ENCODE data around the gene DRC1. TPM values are rescaled to one million over a fixed set of nuclear protein-coding genes. Genes with fewer than 3 reads are reported as not detected.

DRC1 gene
- total RNA-seq, 2 experiments from 2014 or later: not detected

DNA sequence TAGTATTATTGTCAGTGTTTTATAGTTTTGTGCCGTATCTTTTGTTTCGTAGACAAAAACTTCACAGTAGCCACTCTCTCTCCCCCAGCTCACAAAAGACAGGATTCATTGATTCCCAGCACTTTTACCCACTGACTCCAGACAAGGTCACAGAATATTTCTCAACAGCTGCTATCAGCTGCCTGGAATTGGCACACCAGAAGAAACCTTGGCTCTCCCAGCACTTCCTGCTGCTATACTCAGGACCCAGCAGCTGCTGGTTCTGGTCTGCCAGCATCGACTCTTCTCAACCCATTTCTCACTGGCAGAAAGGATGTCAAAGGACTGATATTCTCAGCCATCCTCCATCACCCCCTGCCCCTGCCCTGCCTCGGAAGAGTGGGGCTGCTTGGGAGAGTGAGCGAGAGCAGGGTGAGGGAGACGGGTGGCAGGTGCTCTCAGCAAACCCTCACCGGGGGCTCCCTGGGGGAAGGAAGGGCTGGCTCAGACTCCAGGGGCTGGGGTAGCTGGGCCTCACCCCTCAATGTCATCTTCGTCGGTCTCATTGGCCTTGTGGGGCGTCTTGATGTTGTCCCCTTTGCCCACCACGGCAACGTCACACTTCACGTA is 82.3 kb downstream of the DRC1 start:
- H3K79me2 ChIP-seq (ENCODE audit: insufficient read depth, low read depth, low read length): no peaks in the 10 kb centered on the region
- no peak overlapping the region for H3K4me2 ChIP-seq (ENCODE audit: low read length)
- TF ChIP-seq, protein P1, sequence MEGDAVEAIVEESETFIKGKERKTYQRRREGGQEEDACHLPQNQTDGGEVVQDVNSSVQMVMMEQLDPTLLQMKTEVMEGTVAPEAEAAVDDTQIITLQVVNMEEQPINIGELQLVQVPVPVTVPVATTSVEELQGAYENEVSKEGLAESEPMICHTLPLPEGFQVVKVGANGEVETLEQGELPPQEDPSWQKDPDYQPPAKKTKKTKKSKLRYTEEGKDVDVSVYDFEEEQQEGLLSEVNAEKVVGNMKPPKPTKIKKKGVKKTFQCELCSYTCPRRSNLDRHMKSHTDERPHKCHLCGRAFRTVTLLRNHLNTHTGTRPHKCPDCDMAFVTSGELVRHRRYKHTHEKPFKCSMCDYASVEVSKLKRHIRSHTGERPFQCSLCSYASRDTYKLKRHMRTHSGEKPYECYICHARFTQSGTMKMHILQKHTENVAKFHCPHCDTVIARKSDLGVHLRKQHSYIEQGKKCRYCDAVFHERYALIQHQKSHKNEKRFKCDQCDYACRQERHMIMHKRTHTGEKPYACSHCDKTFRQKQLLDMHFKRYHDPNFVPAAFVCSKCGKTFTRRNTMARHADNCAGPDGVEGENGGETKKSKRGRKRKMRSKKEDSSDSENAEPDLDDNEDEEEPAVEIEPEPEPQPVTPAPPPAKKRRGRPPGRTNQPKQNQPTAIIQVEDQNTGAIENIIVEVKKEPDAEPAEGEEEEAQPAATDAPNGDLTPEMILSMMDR (conservative IDR thresholded peaks at IDR 0.05; ENCODE audit: low read length): no peak
- TF ChIP-seq EZH2phosphoT487 (IDR thresholded peaks at IDR 0.05; ENCODE audit: borderline replicate concordance, low read depth, low read length): no peak
- no peaks in the 10 kb centered on the region for H3K36me3 ChIP-seq (ENCODE audit: insufficient read depth, low read length)
- no TSS peak for BruUV-seq (replicated peaks)
- ChIA-PET POLR2A (no interaction called here), CTCF (ENCODE audit: unreplicated experiment) (no interaction called here)
- no peaks in the 10 kb centered on the region for H4K20me1 ChIP-seq (ENCODE audit: insufficient read depth, low read length)
- intact Hi-C loops (cut with micrococcal nuclease; ENCODE audit: unreplicated experiment): no loop called here
- no peak for DNase-seq (ENCODE audit: low spot score)
- no peaks in the 10 kb centered on the region for H3K9me2 ChIP-seq (ENCODE audit: insufficient read depth, low read length)
- H3K4me3 ChIP-seq (ENCODE audit: low read depth, low read length, poor library complexity, severe bottlenecking): no peak overlapping the region
- no peak overlapping the region for H3K27ac ChIP-seq (ENCODE audit: low read depth, low read length, poor library complexity, severe bottlenecking)
- no peaks in the 10 kb centered on the region for H3K9me3 ChIP-seq (ENCODE audit: low read length)
- H2AFZ ChIP-seq (ENCODE audit: low read length): no peak overlapping the region
- no peaks in the 10 kb centered on the region for H3K4me1 ChIP-seq (ENCODE audit: insufficient read depth, low read length, poor library complexity, severe bottlenecking)

DNA sequence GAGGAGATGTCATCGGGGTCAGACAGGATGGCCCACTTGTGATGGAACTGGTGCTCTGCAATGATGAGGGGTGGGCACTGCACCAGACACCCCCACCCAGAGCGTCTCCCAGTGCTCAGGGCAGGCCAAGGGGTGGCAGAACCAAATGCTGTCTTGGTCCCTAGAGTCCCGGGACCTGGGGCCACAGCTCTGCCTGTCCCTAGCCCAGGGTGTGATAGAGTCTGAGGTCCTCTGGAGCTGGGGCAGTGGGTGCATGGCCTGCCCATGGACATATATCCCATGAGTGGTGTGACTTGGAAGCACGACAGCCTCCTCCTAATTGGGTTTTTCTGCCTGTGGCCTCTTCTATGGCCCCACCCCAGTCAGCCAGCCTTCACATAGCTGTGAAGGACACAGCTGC is 82.9 kb downstream of the DRC1 start:
- Histone ChIP-seq H3K9me3 (ENCODE audit: low read length) (no peaks in the 10 kb centered on the region), H2AFZ (ENCODE audit: low read length) (no peak overlapping the region), H3K9me2 (ENCODE audit: insufficient read depth, low read length) (no peaks in the 10 kb centered on the region), H3K36me3 (ENCODE audit: insufficient read depth, low read length) (no peaks in the 10 kb centered on the region), H4K20me1 (ENCODE audit: insufficient read depth, low read length) (no peaks in the 10 kb centered on the region), H3K4me1 (ENCODE audit: insufficient read depth, low read length, poor library complexity, severe bottlenecking) (no peaks in the 10 kb centered on the region), H3K4me2 (ENCODE audit: low read length) (no peak overlapping the region), H3K27ac (ENCODE audit: low read depth, low read length, poor library complexity, severe bottlenecking) (no peak overlapping the region), H3K4me3 (ENCODE audit: low read depth, low read length, poor library complexity, severe bottlenecking) (no peak overlapping the region), H3K79me2 (ENCODE audit: insufficient read depth, low read depth, low read length) (no peaks in the 10 kb centered on the region)
- intact Hi-C loops (cut with micrococcal nuclease; ENCODE audit: unreplicated experiment): no loop called here
- POLR2A ChIA-PET: no interaction called here
- TF ChIP-seq, protein P1 (conservative IDR thresholded peaks at IDR 0.05; ENCODE audit: low read length): no peak
- TF ChIP-seq EZH2phosphoT487 (IDR thresholded peaks at IDR 0.05; ENCODE audit: borderline replicate concordance, low read depth, low read length): no peak
- CTCF ChIA-PET (ENCODE audit: unreplicated experiment): no interaction called here
- BruUV-seq (replicated peaks): no TSS peak
- no peak for DNase-seq (ENCODE audit: low spot score)

GRCh38 chr2:26485099-26485498 is 83.4 kb downstream of the DRC1 start:
- no peak for TF ChIP-seq EZH2phosphoT487 (IDR thresholded peaks at IDR 0.05; ENCODE audit: borderline replicate concordance, low read depth, low read length)
- TF ChIP-seq, protein P1 (conservative IDR thresholded peaks at IDR 0.05; ENCODE audit: low read length): no peak
- H3K9me3 ChIP-seq (ENCODE audit: low read length): no peaks in the 10 kb centered on the region
- CTCF ChIA-PET (ENCODE audit: unreplicated experiment): no interaction called here
- no TSS peak for BruUV-seq (replicated peaks)
- H3K9me2 ChIP-seq (ENCODE audit: insufficient read depth, low read length): no peaks in the 10 kb centered on the region
- H3K4me1 ChIP-seq (ENCODE audit: insufficient read depth, low read length, poor library complexity, severe bottlenecking): no peaks in the 10 kb centered on the region
- intact Hi-C loops (cut with micrococcal nuclease; ENCODE audit: unreplicated experiment): no loop called here
- H3K4me3 ChIP-seq (ENCODE audit: low read depth, low read length, poor library complexity, severe bottlenecking): no peak overlapping the region
- H2AFZ ChIP-seq (ENCODE audit: low read length): no peak overlapping the region
- H3K4me2 ChIP-seq (ENCODE audit: low read length): no peak overlapping the region
- H3K36me3 ChIP-seq (ENCODE audit: insufficient read depth, low read length): no peaks in the 10 kb centered on the region
- no peak for DNase-seq (ENCODE audit: low spot score)
- no peak overlapping the region for H3K27ac ChIP-seq (ENCODE audit: low read depth, low read length, poor library complexity, severe bottlenecking)
- H3K79me2 ChIP-seq (ENCODE audit: insufficient read depth, low read depth, low read length): no peaks in the 10 kb centered on the region
- POLR2A ChIA-PET: no interaction called here
- no peaks in the 10 kb centered on the region for H4K20me1 ChIP-seq (ENCODE audit: insufficient read depth, low read length)
